NCI-H446 (cell line): ENCODE results near the gene MRGPRG.
A peak's percentile ranks its signal among the peaks of the same experiment; 100 is the strongest.
"Not testable (repeated sequence)": the region's sequence is repeated elsewhere in the genome, so short reads cannot be mapped to it uniquely, and the experiment has no call there.

ENCODE experiments used
- DNase-seq, 2 experiments: peaks; one replicate each; lab custom pipeline; 2025; lab: John Stamatoyannopoulos, UW

Gene MRGPRG

GRCh38 chr11:3218483-3219280, at the start of gene MRGPRG:
TSS of gene MRGPRG (minus strand) at chr11:3218813. CDS start at chr11:3218813, 0 bp downstream.
- no peak for DNase-seq

GRCh38 chr11:3262548-3262947, 43.9 kb upstream of the MRGPRG start:
- not testable (repeated sequence) for DNase-seq

GRCh38 chr11:3261831-3262230, 43.2 kb upstream of the MRGPRG start:
- DNase-seq: not testable (repeated sequence)

- DNase-seq: not testable (repeated sequence)
Measured at GRCh38 chr11:3257509-3257908, 38.9 kb upstream of the MRGPRG start.

GRCh38 chr11:3255241-3255640, 36.6 kb upstream of the MRGPRG start:
- DNase-seq: not testable (repeated sequence)

- not testable (repeated sequence) for DNase-seq
Measured at GRCh38 chr11:3254773-3255172, 36.2 kb upstream of the MRGPRG start.

- DNase-seq: no peak
Measured at GRCh38 chr11:3245071-3245470, 26.5 kb upstream of the MRGPRG start.

GRCh38 chr11:3243880-3244279, 25.3 kb upstream of the MRGPRG start:
- DNase-seq: no peak

GRCh38 chr11:3237119-3237518, 18.5 kb upstream of the MRGPRG start:
- no peak for DNase-seq

GRCh38 chr11:3234846-3235245, 16.2 kb upstream of the MRGPRG start:
- no peak for DNase-seq

GRCh38 chr11:3232956-3233355, 14.3 kb upstream of the MRGPRG start:
- DNase-seq: no peak

- DNase-seq: peak; percentile 79 to 90
Measured at GRCh38 chr11:3231851-3232744, 13.5 kb upstream of the MRGPRG start, which contains the start of gene MRGPRE. TSS of gene MRGPRE (minus strand) at chr11:3232417. CDS start at chr11:3228799, 3,618 bp downstream.

- no peak for DNase-seq
Measured at GRCh38 chr11:3231550-3231850, 12.9 kb upstream of the MRGPRG start.

- no peak for DNase-seq
Measured at GRCh38 chr11:3230636-3231549, 12.3 kb upstream of the MRGPRG start.

GRCh38 chr11:3229673-3230630, 11.3 kb upstream of the MRGPRG start:
- DNase-seq: no peak

GRCh38 chr11:3228445-3228829, 9.8 kb upstream of the MRGPRG start:
- no peak for DNase-seq

GRCh38 chr11:3227568-3228444, 9.2 kb upstream of the MRGPRG start:
- DNase-seq: no peak

- DNase-seq: no peak
Measured at GRCh38 chr11:3226846-3227567, 8.4 kb upstream of the MRGPRG start.
